Measurements from ENCODE around the gene PAK4.
A peak's percentile ranks its signal among the peaks of the same experiment; 100 is the strongest.

Gene PAK4

GRCh38 chr19:39099341-39099740 is 26.2 kb upstream of the PAK4 start:
- no peak overlapping the region for H3K4me3 ChIP-seq (ENCODE audit: insufficient read depth, low read depth, low read length, poor library complexity, severe bottlenecking)
- H3K36me3 ChIP-seq (ENCODE audit: control insufficient read depth, insufficient read depth, low read length), result no peaks in the 10 kb centered on the region
- H3K4me1 ChIP-seq (ENCODE audit: control insufficient read depth, insufficient read depth, low read length, poor library complexity, severe bottlenecking), result no peaks in the 10 kb centered on the region
- DNase-seq, result no peak
- peaks cover 9% of the 10 kb centered on the region for H3K27me3 ChIP-seq (replicated peaks; ENCODE audit: control insufficient read depth, insufficient read depth, low read length, poor library complexity, severe bottlenecking)
- H3K27ac ChIP-seq (ENCODE audit: insufficient read depth, low read length, poor library complexity, severe bottlenecking), result no peak overlapping the region
- H3K9me3 ChIP-seq (ENCODE audit: control insufficient read depth, low read length), result no peaks in the 10 kb centered on the region

- no peak overlapping the region for H3K4me3 ChIP-seq (ENCODE audit: insufficient read depth, low read depth, low read length, poor library complexity, severe bottlenecking)
Measured at GRCh38 chr19:39100500-39101166, 25.0 kb upstream of the PAK4 start.

GRCh38 chr19:39103151-39103550 is 22.4 kb upstream of the PAK4 start:
- no peaks in the 10 kb centered on the region for H3K4me1 ChIP-seq (ENCODE audit: control insufficient read depth, insufficient read depth, low read length, poor library complexity, severe bottlenecking)
- no peaks in the 10 kb centered on the region for H3K36me3 ChIP-seq (ENCODE audit: control insufficient read depth, insufficient read depth, low read length)
- no peak overlapping the region for H3K4me3 ChIP-seq (ENCODE audit: insufficient read depth, low read depth, low read length, poor library complexity, severe bottlenecking)
- no peak for DNase-seq
- H3K27ac ChIP-seq (ENCODE audit: insufficient read depth, low read length, poor library complexity, severe bottlenecking), result no peak overlapping the region
- H3K9me3 ChIP-seq (ENCODE audit: control insufficient read depth, low read length), result no peaks in the 10 kb centered on the region
- H3K27me3 ChIP-seq (replicated peaks; ENCODE audit: control insufficient read depth, insufficient read depth, low read length, poor library complexity, severe bottlenecking), result peaks cover 9% of the 10 kb centered on the region

More at GRCh38 chr19:39100500-39101166, 25.0 kb upstream of the PAK4 start:
- no peak for DNase-seq
- H3K36me3 ChIP-seq (ENCODE audit: control insufficient read depth, insufficient read depth, low read length), result no peaks in the 10 kb centered on the region
- no peaks in the 10 kb centered on the region for H3K4me1 ChIP-seq (ENCODE audit: control insufficient read depth, insufficient read depth, low read length, poor library complexity, severe bottlenecking)
- no peaks in the 10 kb centered on the region for H3K9me3 ChIP-seq (ENCODE audit: control insufficient read depth, low read length)
- peaks cover 9% of the 10 kb centered on the region for H3K27me3 ChIP-seq (replicated peaks; ENCODE audit: control insufficient read depth, insufficient read depth, low read length, poor library complexity, severe bottlenecking)
- no peak overlapping the region for H3K27ac ChIP-seq (ENCODE audit: insufficient read depth, low read length, poor library complexity, severe bottlenecking)

GRCh38 chr19:39104186-39104596 is 21.4 kb upstream of the PAK4 start:
- Histone ChIP-seq H3K27me3 (replicated peaks; ENCODE audit: control insufficient read depth, insufficient read depth, low read length, poor library complexity, severe bottlenecking) (no peaks in the 10 kb centered on the region), H3K4me1 (ENCODE audit: control insufficient read depth, insufficient read depth, low read length, poor library complexity, severe bottlenecking) (no peaks in the 10 kb centered on the region), H3K36me3 (ENCODE audit: control insufficient read depth, insufficient read depth, low read length) (no peaks in the 10 kb centered on the region), H3K9me3 (ENCODE audit: control insufficient read depth, low read length) (no peaks in the 10 kb centered on the region), H3K4me3 (ENCODE audit: insufficient read depth, low read depth, low read length, poor library complexity, severe bottlenecking) (no peak overlapping the region), H3K27ac (ENCODE audit: insufficient read depth, low read length, poor library complexity, severe bottlenecking) (no peak overlapping the region)
- no peak for DNase-seq

- Histone ChIP-seq H3K4me1 (ENCODE audit: control insufficient read depth, insufficient read depth, low read length, poor library complexity, severe bottlenecking) (no peaks in the 10 kb centered on the region), H3K4me3 (ENCODE audit: insufficient read depth, low read depth, low read length, poor library complexity, severe bottlenecking) (no peak overlapping the region), H3K27me3 (replicated peaks; ENCODE audit: control insufficient read depth, insufficient read depth, low read length, poor library complexity, severe bottlenecking) (no peaks in the 10 kb centered on the region), H3K9me3 (ENCODE audit: control insufficient read depth, low read length) (no peaks in the 10 kb centered on the region), H3K27ac (ENCODE audit: insufficient read depth, low read length, poor library complexity, severe bottlenecking) (no peak overlapping the region), H3K36me3 (ENCODE audit: control insufficient read depth, insufficient read depth, low read length) (no peaks in the 10 kb centered on the region)
- no peak for DNase-seq
Measured at GRCh38 chr19:39106194-39106593, 19.4 kb upstream of the PAK4 start.

DNA sequence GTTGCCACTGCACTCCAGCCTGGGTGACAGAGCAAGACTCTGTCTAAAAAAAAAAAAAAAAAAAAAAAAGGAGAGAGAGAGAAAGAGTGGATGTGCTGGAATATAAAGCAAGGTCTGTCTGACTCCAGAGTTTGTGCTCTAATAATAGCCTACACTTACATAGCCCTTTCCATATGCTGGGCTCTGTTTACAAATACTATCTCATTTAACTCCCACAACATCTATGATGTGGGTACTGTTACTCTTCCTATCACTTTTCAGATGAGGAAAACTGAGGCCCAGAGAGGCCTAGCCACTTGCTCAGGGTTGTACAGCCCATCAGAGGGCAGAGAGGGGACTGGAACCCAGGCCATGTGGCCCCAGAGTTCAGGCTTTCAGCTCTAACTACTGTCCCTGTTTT is 15.9 kb upstream of the PAK4 start:
- no peak overlapping the region for H3K27ac ChIP-seq (ENCODE audit: insufficient read depth, low read length, poor library complexity, severe bottlenecking)

DNA sequence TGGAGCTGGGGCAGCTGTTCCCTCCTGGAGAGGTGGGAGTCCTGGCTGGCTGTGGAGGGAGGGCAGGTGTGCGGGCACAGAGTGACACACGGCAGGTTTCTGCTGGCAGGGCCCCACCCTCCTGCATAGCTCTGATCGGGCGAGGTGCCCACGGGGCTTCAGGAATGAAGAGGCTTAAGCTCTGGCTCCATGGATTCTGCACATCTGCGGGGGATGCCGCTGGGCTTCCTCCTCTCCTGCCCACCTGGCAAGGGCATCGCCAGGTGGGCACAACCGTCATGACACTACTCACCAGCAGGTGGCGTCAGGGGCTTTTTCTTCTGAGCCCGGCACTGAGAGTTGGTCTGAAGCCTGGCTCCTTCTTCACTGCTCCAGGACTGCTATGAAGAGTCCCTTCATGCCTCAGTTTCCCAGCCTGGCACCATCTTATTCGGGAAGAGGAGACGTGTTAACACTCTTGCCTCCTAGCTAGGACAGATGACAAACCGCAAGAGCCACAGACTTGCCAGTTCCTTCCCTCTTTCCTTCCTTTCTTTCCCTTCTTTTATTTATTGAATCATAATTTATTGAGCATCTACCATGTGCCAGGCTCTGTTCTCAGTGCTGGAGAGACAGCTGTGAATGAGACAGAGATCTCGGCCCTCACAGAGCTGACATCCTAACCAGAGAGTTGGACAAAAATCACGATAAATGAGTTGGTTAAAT is 15.2 kb upstream of the PAK4 start:
- Histone ChIP-seq H3K27me3 (replicated peaks; ENCODE audit: control insufficient read depth, insufficient read depth, low read length, poor library complexity, severe bottlenecking) (no peaks in the 10 kb centered on the region), H3K4me3 (ENCODE audit: insufficient read depth, low read depth, low read length, poor library complexity, severe bottlenecking) (no peak overlapping the region), H3K27ac (ENCODE audit: insufficient read depth, low read length, poor library complexity, severe bottlenecking) (no peak overlapping the region), H3K36me3 (ENCODE audit: control insufficient read depth, insufficient read depth, low read length) (no peaks in the 10 kb centered on the region), H3K9me3 (ENCODE audit: control insufficient read depth, low read length) (no peaks in the 10 kb centered on the region), H3K4me1 (ENCODE audit: control insufficient read depth, insufficient read depth, low read length, poor library complexity, severe bottlenecking) (no peaks in the 10 kb centered on the region)
- peak; percentile 22 to 57 (median 40) for DNase-seq

More for the DNA sequence above, 15.9 kb upstream of the PAK4 start:
- Histone ChIP-seq H3K27me3 (replicated peaks; ENCODE audit: control insufficient read depth, insufficient read depth, low read length, poor library complexity, severe bottlenecking) (no peaks in the 10 kb centered on the region), H3K36me3 (ENCODE audit: control insufficient read depth, insufficient read depth, low read length) (no peaks in the 10 kb centered on the region), H3K4me3 (ENCODE audit: insufficient read depth, low read depth, low read length, poor library complexity, severe bottlenecking) (no peak overlapping the region), H3K9me3 (ENCODE audit: control insufficient read depth, low read length) (no peaks in the 10 kb centered on the region), H3K4me1 (ENCODE audit: control insufficient read depth, insufficient read depth, low read length, poor library complexity, severe bottlenecking) (no peaks in the 10 kb centered on the region)
- no peak for DNase-seq

- Histone ChIP-seq H3K27ac (ENCODE audit: insufficient read depth, low read length, poor library complexity, severe bottlenecking) (no peak overlapping the region), H3K36me3 (ENCODE audit: control insufficient read depth, insufficient read depth, low read length) (no peaks in the 10 kb centered on the region), H3K27me3 (replicated peaks; ENCODE audit: control insufficient read depth, insufficient read depth, low read length, poor library complexity, severe bottlenecking) (no peaks in the 10 kb centered on the region), H3K9me3 (ENCODE audit: control insufficient read depth, low read length) (no peaks in the 10 kb centered on the region), H3K4me3 (ENCODE audit: insufficient read depth, low read depth, low read length, poor library complexity, severe bottlenecking) (no peak overlapping the region), H3K4me1 (ENCODE audit: control insufficient read depth, insufficient read depth, low read length, poor library complexity, severe bottlenecking) (no peaks in the 10 kb centered on the region)
- DNase-seq, result no peak
Measured at GRCh38 chr19:39111593-39112199, 13.9 kb upstream of the PAK4 start.

DNA sequence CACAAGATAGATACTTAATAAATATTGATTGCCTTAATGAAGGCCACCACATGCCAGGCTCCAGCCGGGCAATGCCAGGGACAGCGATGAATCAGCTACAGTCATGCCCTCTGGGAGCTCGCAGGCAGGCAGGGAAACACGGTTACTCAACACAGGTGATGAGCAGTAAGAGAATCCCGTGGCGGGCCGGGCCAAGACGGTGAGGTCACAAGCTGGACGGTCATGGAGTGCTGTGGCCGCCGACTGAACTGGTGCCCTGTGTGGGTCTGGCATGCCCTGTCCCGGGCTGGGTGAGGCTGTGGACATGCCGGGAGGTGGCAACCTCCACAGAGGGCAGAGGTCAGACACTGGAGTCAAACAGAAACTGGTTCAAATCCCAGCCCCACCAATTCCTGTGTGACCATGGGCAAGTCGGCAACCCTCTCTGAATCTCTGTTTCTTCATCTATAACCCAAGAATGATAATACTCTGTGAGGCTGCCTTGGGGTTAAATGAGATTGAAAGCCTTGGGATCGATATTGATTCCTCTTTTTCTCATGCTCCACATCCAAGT is 13.2 kb upstream of the PAK4 start:
- DNase-seq, result no peak

GRCh38 chr19:39113199-39113598 is 12.4 kb upstream of the PAK4 start:
- no peaks in the 10 kb centered on the region for H3K36me3 ChIP-seq (ENCODE audit: control insufficient read depth, insufficient read depth, low read length)
- no peak overlapping the region for H3K27ac ChIP-seq (ENCODE audit: insufficient read depth, low read length, poor library complexity, severe bottlenecking)
- H3K9me3 ChIP-seq (ENCODE audit: control insufficient read depth, low read length), result no peaks in the 10 kb centered on the region
- H3K4me3 ChIP-seq (ENCODE audit: insufficient read depth, low read depth, low read length, poor library complexity, severe bottlenecking), result no peak overlapping the region
- no peaks in the 10 kb centered on the region for H3K27me3 ChIP-seq (replicated peaks; ENCODE audit: control insufficient read depth, insufficient read depth, low read length, poor library complexity, severe bottlenecking)
- no peak for DNase-seq
- no peaks in the 10 kb centered on the region for H3K4me1 ChIP-seq (ENCODE audit: control insufficient read depth, insufficient read depth, low read length, poor library complexity, severe bottlenecking)

More for the DNA sequence above, 13.2 kb upstream of the PAK4 start:
- no peak overlapping the region for H3K27ac ChIP-seq (ENCODE audit: insufficient read depth, low read length, poor library complexity, severe bottlenecking)
- H3K9me3 ChIP-seq (ENCODE audit: control insufficient read depth, low read length), result no peaks in the 10 kb centered on the region
- no peaks in the 10 kb centered on the region for H3K4me1 ChIP-seq (ENCODE audit: control insufficient read depth, insufficient read depth, low read length, poor library complexity, severe bottlenecking)
- H3K36me3 ChIP-seq (ENCODE audit: control insufficient read depth, insufficient read depth, low read length), result no peaks in the 10 kb centered on the region
- H3K27me3 ChIP-seq (replicated peaks; ENCODE audit: control insufficient read depth, insufficient read depth, low read length, poor library complexity, severe bottlenecking), result no peaks in the 10 kb centered on the region
- H3K4me3 ChIP-seq (ENCODE audit: insufficient read depth, low read depth, low read length, poor library complexity, severe bottlenecking), result no peak overlapping the region

Measured in effector memory CD4-positive, alpha-beta T cell (primary cell).